K562 (cell line): ENCODE results near the gene HINT3. TPM values are rescaled to one million over a fixed set of nuclear protein-coding genes. Genes with fewer than 3 reads are reported as not detected.

Experiments
- CEBPB ChIP-seq: fragments of 450-650 bp; IDR thresholded peaks from 2 replicates; pipeline ENCODE4 v1.6.1; 2016; ENCODE audit warnings: missing genetic modification characterization, missing compliant biosample characterization
- CEBPZ ChIP-seq: fragments of 150-350 bp; IDR thresholded peaks from 2 replicates; pipeline ENCODE4 v1.6.1; 2014; ENCODE audit warnings: low read depth, mild to moderate bottlenecking, low read length, borderline replicate concordance
- FOXA3 ChIP-seq, 2 experiments: fragments of 450-650 bp in 1 of 2; sonication (generic) in 1 of 2; formaldehyde crosslinking; IDR thresholded peaks in 1 of 2; conservative IDR thresholded peaks in 1 of 2; 2 replicates each; pipeline versions ENCODE4 v1.4.0 to v1.8.0; 2020 to 2022; ENCODE audit warnings: mild to moderate bottlenecking in 2 of 2, missing genetic modification reagents in 1 of 2
- VEZF1 ChIP-seq: fragments of 200-800 bp; sonication (Bioruptor generic); IDR thresholded peaks from 2 replicates; pipeline ENCODE4 v1.6.1; 2017; ENCODE audit warnings: missing genetic modification characterization, missing compliant biosample characterization
- ZNF75A ChIP-seq: fragments of 450-650 bp; formaldehyde crosslinking; IDR thresholded peaks from 2 replicates; pipeline ENCODE4 v1.4.0; 2020; ENCODE audit warnings: mild to moderate bottlenecking
- polyA plus RNA-seq, 8 experiments: library from polyadenylated mRNA; depleted of rRNA in 4 of 8; stranded (reverse) in 5 of 8; unstranded in 3 of 8; fragments of >200 nt; fragmentation: Nextera tagmentation in 2 of 8; fragmentation: Illumina TruSeq in 1 of 8; extraction: Ambion mirVana in 2 of 8; extraction: Trizol in 1 of 8; gene quantifications; 2 replicates each; pipeline versions ENCODE4 v1.2.1 to v1.2.3, GENCODE V29; 2011 to 2014; ENCODE audit warnings: inconsistent platforms in 1 of 8, missing spikeins in 1 of 8
- total RNA-seq, 7 experiments: library from RNA; depleted of rRNA in 6 of 7; stranded (reverse); fragments of >200 nt in 6 of 7; fragmentation: Illumina TruSeq in 2 of 7; extraction: Trizol in 2 of 7; gene quantifications; 2 replicates each; pipeline versions ENCODE4 v1.2.1 to v1.2.3, GENCODE V29; 2011 to 2021; ENCODE audit warnings: low replicate concordance in 1 of 7

HINT3 gene
- total and polyA plus RNA-seq, 9 of the 15 experiments (the other 6 are each of a cell fraction or from before 2014, with no cell fraction given): 1.4 to 16.6 (median 10.8) TPM

GRCh38 chr6:125944434-125944816, 12.1 kb upstream of the HINT3 start (continued):
- TF ChIP-seq FOXA3 (CRISPR knock-in tag; conservative IDR thresholded peaks at IDR 0.05 in 1 of 2, IDR thresholded peaks at IDR 0.05 in 1 of 2) (0 out of 4 replicates have a peak, but pooled peaks of 1 of the 2 experiments have one; percentile 29), CEBPB (tag) (peak; percentile 85), CEBPZ (no peak), VEZF1 (0 out of 2 replicates have a peak, but pooled peaks have one; percentile 8), ZNF75A (CRISPR knock-in tag) (peak; percentile 86)
